Heart left ventricle (tissue), 16 donors: ENCODE measurements around the gene THSD4. TPM values are rescaled to one million over a fixed set of nuclear protein-coding genes. Genes with fewer than 3 reads are reported as not detected.

Experiments used
- ATAC-seq, 4 donors: fragments of 200-7000 bp; cut with Tn5 transposase; one replicate each; pipeline ENCODE4 v1.9.1; 2020 to 2022; ENCODE audit warnings: moderate library complexity in 4 of 4, mild to moderate bottlenecking in 3 of 4, moderate number of reproducible peaks in 1 of 4
- DNase-seq, 5 donors: peaks; one replicate each; pipeline ENCODE4 v3.0.0-alpha.2; 2020
- H3K27ac ChIP-seq, 12 donors: fragments of 200-600 bp; sonication (generic) in 4 of 12; one replicate each; pipeline versions ENCODE4 v1.5.0 to v1.8.0; 2016 to 2022; ENCODE audit warnings: mild to moderate bottlenecking in 2 of 12
- H3K27me3 ChIP-seq, 9 donors: fragments of 200-600 bp; sonication (generic) in 2 of 9; one replicate each; pipeline versions ENCODE4 v1.5.1 to v1.8.0; 2016 to 2022; ENCODE audit warnings: mild to moderate bottlenecking in 3 of 9
- H3K36me3 ChIP-seq, 9 donors: fragments of 200-600 bp; sonication (generic) in 2 of 9; one replicate each; pipeline versions ENCODE4 v1.5.0 to v1.8.0; 2018 to 2022; ENCODE audit warnings: mild to moderate bottlenecking in 2 of 9
- H3K4me1 ChIP-seq, 12 donors: fragments of 200-600 bp; sonication (generic) in 4 of 12; one replicate each; pipeline versions ENCODE4 v1.5.0 to v1.8.0; 2016 to 2022; ENCODE audit warnings: mild to moderate bottlenecking in 3 of 12
- H3K4me3 ChIP-seq, 12 donors: fragments of 200-600 bp; sonication (generic) in 4 of 12; one replicate each; pipeline versions ENCODE4 v1.5.0 to v1.8.0; 2017 to 2022; ENCODE audit warnings: mild to moderate bottlenecking in 9 of 12, moderate library complexity in 4 of 12
- H3K9me3 ChIP-seq, 12 donors: fragments of 200-600 bp; sonication (generic) in 4 of 12; one replicate each; pipeline versions ENCODE4 v1.5.0 to v1.8.0; 2016 to 2022; ENCODE audit warnings: mild to moderate bottlenecking in 1 of 12
- CTCF ChIP-seq, 12 donors: fragments of 200-600 bp; sonication (generic) in 4 of 12; IDR thresholded peaks; one replicate each; pipeline versions ENCODE4 v1.5.0 to v1.8.0; 2018 to 2022; ENCODE audit warnings: antibody characterized with exemption in 12 of 12, mild to moderate bottlenecking in 5 of 12
- POLR2A ChIP-seq, 2 donors: fragments of 450-650 bp; IDR thresholded peaks; one replicate each; pipeline ENCODE4 v1.6.1; 2017; ENCODE audit warnings: antibody characterized with exemption in 2 of 2, mild to moderate bottlenecking in 2 of 2, moderate library complexity in 2 of 2
- WGBS, 4 donors: extraction: QIAGEN DNeasy Blood & Tissue Kit in 2 of 4; methylation state at CpG; one replicate each; pipeline versions ENCODE4 v1.1.5 to v1.1.7; 2013 to 2018; 5-methylcytosine and 5-hydroxymethylcytosine counted together
- intact Hi-C, 10 donors: fragments of 100-400 bp; cut with DNase I; formaldehyde crosslinking; loops; one replicate each; pipeline versions ENCODE4 v1.11.1 to v1.14.2; 2022
- polyA plus RNA-seq, 2 donors: library from polyadenylated mRNA; stranded (reverse); fragments of 200-250 nt; gene quantifications; one replicate each; pipeline ENCODE4 v1.2.3, GENCODE V29; 2013
- total RNA-seq, 9 donors: library from RNA; depleted of rRNA in 2 of 9; stranded (reverse); fragments of >200 nt in 2 of 9; fragmentation: NEBNext Ultra II Directional in 3 of 9; extraction: Animal tissue kit (Norgen Biotek cat#: 25700) in 3 of 9; gene quantifications; one replicate each; pipeline versions ENCODE4 v1.1.0 to v1.2.4, GENCODE V29; 2016 to 2023
- donor health status: ischemic (EF 13 %, LVEDD 7.1; RV severe dilation, severe dysfunction).
- donor health status: healthy with polysubstance abuse.
- donor health status: DM: no; HTN: yes; CAD: no.
- donor health status: DM: no; HTN: no; CAD: no.
- donor health status: ischemic (EF 25% LVEDD 6.9; RV normal size, moderate dysfunction).
- donor health status: ischemic (EF 25% LVEDD 5.7; RV mildly dilated, moderate dysfunction).
- donor health status: healthy.
- donor health status: DM: yes; HTN: yes; CAD: no.
- donor health status: ischemic (EF 35%, LVEDD 5.7; RV mildly dilated, moderate dysfunction).
- donor health status: nonischemic (EF 11% LVEDD 7.7; RV severe dilation, severe dysfunction).
- donor health status: DM: yes; HTN: yes; CAD: no.
- donor health status: PGD.
- donor health status: ischemic (EF 29% LVEDD 5.4; RV normal size, mild dysfunction).
- donor health status: nonischemic (EF 23%, LVEDD 6.1; RV moderate dilation, normal function).

Gene THSD4
- total and polyA plus RNA-seq, 11 donors = 32.6 to 206 (median 93.2) TPM

GRCh38 chr15:71804226-71804625 is 689.0 kb downstream of the THSD4 start:
- no peaks in the 10 kb centered on the region for H3K9me3 ChIP-seq
- intact Hi-C loops = loop anchor here in 9 of 10 donors (5.0 to 10.0 kb wide), 7 partner anchors 59 to 689 kb away; partner anchors contain the start of gene THSD4 (in 2 of the 9)
- no peak overlapping the region for H3K4me3 ChIP-seq
- 49 to 64% (median 58%) methylated on average over 5 of the region's 5 CpGs for WGBS, 4 donors
- peaks cover 0 to 6% (median 0%) of the 10 kb centered on the region in 9 donors for H3K27me3 ChIP-seq
- DNase-seq = no peak
- H3K4me1 ChIP-seq = peaks cover 0 to 28% (median 10%) of the 10 kb centered on the region in 12 donors
- H3K27ac ChIP-seq = no peak overlapping the region
- no peak for ATAC-seq
- TF ChIP-seq CTCF (IDR thresholded peaks at IDR 0.05) = no peak
- no peak for TF ChIP-seq POLR2A (IDR thresholded peaks at IDR 0.05)
- no peaks in the 10 kb centered on the region for H3K36me3 ChIP-seq

GRCh38 chr15:71804695-71805470 is 689.6 kb downstream of the THSD4 start:
- intact Hi-C loops = loop anchor here in 9 of 10 donors (5.0 to 10.0 kb wide), 7 partner anchors 60 to 690 kb away; partner anchors contain the start of gene THSD4 (in 2 of the 9)
- Histone ChIP-seq H3K27me3 (peaks cover 0 to 6% (median 0%) of the 10 kb centered on the region in 9 donors), H3K27ac (no peak overlapping the region), H3K36me3 (no peaks in the 10 kb centered on the region), H3K4me3 (no peak overlapping the region), H3K9me3 (no peaks in the 10 kb centered on the region), H3K4me1 (peaks cover 0 to 28% (median 10%) of the 10 kb centered on the region in 12 donors)
- TF ChIP-seq POLR2A (IDR thresholded peaks at IDR 0.05) (no peak), CTCF (IDR thresholded peaks at IDR 0.05) (no peak)
- no peak for DNase-seq
- WGBS, 4 donors = 47 to 57% (median 51%) methylated on average over 6 of the region's 6 CpGs
- no peak for ATAC-seq

DNA sequence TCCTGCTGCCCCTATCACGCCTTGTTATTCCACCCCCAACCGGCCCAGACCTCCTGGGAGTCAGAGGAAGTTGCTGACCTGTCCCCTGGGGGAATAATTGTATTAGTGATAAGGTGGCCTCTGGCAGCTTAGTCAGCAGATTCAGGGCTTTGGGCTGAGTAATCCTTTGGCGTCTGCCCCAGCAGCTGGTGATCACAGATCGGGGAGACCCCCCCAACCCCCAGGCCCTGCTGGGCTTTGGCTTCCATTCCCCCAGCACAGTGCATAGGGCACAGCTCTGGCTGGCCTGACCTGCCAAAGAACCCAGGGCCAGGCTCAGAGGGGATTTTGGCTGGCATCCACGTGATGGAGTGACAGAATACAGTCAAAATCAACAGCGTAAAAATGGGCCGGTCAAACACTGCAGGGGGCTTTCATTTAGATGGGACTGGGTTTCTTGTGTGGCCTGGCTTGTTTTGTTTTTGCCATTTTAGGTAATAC is 691.2 kb downstream of the THSD4 start:
- H3K36me3 ChIP-seq = no peaks in the 10 kb centered on the region
- DNase-seq (no peak), ATAC-seq (no peak)
- WGBS, 4 donors = 44 to 57% (median 47%) methylated on average over 5 to 7 of the region's 7 CpGs
- H3K9me3 ChIP-seq = no peaks in the 10 kb centered on the region
- H3K4me3 ChIP-seq = no peak overlapping the region
- TF ChIP-seq POLR2A (IDR thresholded peaks at IDR 0.05) = no peak
- TF ChIP-seq CTCF (IDR thresholded peaks at IDR 0.05) = no peak
- H3K4me1 ChIP-seq = peaks cover 0 to 25% (median 9%) of the 10 kb centered on the region in 12 donors
- H3K27ac ChIP-seq = no peak overlapping the region
- H3K27me3 ChIP-seq = peaks cover 0 to 6% (median 0%) of the 10 kb centered on the region in 9 donors
- intact Hi-C loops = loop anchor here in 5 of 10 donors (10.0 kb wide), 4 partner anchors 62 to 692 kb away; partner anchors contain the start of gene THSD4 (in 2 of the 5)

DNA sequence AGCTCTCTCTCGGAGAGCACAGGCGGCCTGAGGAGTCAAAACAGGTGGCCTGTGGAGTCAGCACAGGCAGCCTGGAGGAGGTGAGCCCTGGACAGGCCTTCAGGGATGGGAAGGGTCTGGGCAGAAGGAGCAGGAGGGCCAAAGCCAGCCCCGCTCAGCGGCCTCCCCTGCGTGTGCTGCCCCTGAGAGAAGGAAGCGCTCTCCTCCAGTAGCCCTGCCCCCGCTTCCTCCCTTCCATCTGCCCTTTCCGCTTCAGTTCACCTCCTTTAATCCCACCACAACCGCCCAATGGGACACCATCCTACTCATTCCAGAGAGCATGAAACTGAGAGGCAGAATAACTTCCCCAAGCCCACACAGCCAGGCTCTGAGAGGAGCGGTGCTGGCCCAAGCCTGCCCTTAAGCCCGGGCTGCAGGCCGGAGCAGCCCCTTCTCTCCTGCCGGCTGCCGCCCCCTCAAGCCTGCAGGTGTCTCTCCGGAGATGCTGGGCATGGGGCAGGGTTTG is 691.9 kb downstream of the THSD4 start:
- ATAC-seq = no peak
- DNase-seq = no peak
- Histone ChIP-seq H3K36me3 (no peaks in the 10 kb centered on the region), H3K27ac (no peak overlapping the region), H3K4me1 (peaks cover 0 to 25% (median 9%) of the 10 kb centered on the region in 12 donors), H3K27me3 (peaks cover 0 to 6% (median 0%) of the 10 kb centered on the region in 9 donors), H3K9me3 (no peaks in the 10 kb centered on the region), H3K4me3 (no peak overlapping the region)
- TF ChIP-seq CTCF (IDR thresholded peaks at IDR 0.05) = no peak
- TF ChIP-seq POLR2A (IDR thresholded peaks at IDR 0.05) = no peak
- intact Hi-C loops = loop anchor here in 5 of 10 donors (10.0 kb wide), 4 partner anchors 62 to 692 kb away; partner anchors contain the start of gene THSD4 (in 2 of the 5)
- WGBS, 4 donors = 74 to 78% (median 78%) methylated on average over 15 of the region's 15 CpGs
